ENCODE results near the gene PDE11A.

The PDE11A gene

DNA sequence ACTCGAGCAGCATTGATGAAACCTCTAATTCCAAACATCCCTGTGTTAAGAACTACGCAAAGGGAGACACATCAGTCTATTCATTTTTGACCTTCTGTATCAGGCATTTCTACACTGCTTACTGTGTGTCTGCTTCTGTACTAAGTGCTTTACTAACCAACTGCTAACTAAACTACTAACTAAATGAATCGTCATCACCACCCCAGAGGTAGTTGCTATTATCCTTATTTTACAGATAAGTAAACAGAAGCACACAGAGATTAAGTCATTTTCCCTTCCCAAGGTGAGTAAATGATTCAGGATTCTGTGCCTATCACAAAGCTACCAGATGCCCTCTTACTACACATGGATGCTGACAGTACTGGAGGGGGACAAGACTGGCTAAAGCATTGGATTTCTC lies 395.9 kb downstream of the PDE11A start:
- no peak overlapping the region for H3K4me3 ChIP-seq (ENCODE audit: low read depth, low read length)
- TF ChIP-seq, protein P1, sequence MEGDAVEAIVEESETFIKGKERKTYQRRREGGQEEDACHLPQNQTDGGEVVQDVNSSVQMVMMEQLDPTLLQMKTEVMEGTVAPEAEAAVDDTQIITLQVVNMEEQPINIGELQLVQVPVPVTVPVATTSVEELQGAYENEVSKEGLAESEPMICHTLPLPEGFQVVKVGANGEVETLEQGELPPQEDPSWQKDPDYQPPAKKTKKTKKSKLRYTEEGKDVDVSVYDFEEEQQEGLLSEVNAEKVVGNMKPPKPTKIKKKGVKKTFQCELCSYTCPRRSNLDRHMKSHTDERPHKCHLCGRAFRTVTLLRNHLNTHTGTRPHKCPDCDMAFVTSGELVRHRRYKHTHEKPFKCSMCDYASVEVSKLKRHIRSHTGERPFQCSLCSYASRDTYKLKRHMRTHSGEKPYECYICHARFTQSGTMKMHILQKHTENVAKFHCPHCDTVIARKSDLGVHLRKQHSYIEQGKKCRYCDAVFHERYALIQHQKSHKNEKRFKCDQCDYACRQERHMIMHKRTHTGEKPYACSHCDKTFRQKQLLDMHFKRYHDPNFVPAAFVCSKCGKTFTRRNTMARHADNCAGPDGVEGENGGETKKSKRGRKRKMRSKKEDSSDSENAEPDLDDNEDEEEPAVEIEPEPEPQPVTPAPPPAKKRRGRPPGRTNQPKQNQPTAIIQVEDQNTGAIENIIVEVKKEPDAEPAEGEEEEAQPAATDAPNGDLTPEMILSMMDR (conservative IDR thresholded peaks at IDR 0.05; ENCODE audit: low read depth, low read length), result no peak

DNA sequence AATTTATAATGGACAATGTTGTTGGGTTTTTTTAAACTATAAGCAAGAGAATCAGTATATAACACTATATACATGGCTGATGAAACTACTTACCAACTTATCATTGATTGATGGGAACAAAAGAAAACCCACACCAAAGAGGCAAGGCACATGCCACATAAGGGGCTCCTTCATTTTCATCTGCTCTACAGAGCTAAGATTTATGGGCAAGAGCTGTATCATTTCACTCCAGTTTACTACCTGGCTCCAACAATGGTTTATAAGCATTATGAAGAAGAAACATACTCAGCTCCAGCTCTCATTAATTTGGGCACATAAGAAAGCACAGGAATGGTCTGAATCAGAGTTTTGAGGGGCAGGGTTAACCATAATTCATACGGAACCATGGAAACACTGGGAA lies 396.8 kb downstream of the PDE11A start:
- no peak for DNase-seq (ENCODE audit: low read depth)
- TF ChIP-seq, protein P1 (conservative IDR thresholded peaks at IDR 0.05; ENCODE audit: low read depth, low read length), result no peak
- no peak overlapping the region for H3K4me3 ChIP-seq (ENCODE audit: low read depth, low read length)

More for the DNA sequence above, 395.9 kb downstream of the PDE11A start:
- DNase-seq (ENCODE audit: low read depth), result no peak

DNA sequence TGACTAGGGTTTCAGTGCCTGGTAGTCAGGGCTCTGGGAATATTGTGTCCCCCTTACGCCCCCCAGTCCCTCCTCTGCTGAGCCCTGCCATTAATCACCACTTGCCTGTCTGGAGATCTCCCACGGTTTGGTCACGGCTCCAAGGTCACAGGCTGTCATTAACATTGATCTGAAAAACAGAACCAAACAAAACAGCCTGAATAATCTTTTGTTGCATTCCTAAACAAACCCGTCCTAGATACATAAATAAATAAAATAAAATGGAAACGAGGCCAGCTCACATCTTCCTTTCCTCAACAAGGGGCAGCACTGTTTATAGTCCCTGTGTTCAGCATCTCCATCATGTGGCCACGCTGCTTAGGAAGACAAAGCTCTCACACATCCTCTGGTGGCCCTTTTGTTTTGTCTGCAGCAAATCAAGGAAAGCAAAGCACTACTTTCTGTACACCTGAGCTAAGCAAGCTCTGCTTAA lies 397.2 kb downstream of the PDE11A start:
- TF ChIP-seq, protein P1 (conservative IDR thresholded peaks at IDR 0.05; ENCODE audit: low read depth, low read length), result no peak
- no peak for DNase-seq (ENCODE audit: low read depth)
- H3K4me3 ChIP-seq (ENCODE audit: low read depth, low read length), result no peak overlapping the region

DNA sequence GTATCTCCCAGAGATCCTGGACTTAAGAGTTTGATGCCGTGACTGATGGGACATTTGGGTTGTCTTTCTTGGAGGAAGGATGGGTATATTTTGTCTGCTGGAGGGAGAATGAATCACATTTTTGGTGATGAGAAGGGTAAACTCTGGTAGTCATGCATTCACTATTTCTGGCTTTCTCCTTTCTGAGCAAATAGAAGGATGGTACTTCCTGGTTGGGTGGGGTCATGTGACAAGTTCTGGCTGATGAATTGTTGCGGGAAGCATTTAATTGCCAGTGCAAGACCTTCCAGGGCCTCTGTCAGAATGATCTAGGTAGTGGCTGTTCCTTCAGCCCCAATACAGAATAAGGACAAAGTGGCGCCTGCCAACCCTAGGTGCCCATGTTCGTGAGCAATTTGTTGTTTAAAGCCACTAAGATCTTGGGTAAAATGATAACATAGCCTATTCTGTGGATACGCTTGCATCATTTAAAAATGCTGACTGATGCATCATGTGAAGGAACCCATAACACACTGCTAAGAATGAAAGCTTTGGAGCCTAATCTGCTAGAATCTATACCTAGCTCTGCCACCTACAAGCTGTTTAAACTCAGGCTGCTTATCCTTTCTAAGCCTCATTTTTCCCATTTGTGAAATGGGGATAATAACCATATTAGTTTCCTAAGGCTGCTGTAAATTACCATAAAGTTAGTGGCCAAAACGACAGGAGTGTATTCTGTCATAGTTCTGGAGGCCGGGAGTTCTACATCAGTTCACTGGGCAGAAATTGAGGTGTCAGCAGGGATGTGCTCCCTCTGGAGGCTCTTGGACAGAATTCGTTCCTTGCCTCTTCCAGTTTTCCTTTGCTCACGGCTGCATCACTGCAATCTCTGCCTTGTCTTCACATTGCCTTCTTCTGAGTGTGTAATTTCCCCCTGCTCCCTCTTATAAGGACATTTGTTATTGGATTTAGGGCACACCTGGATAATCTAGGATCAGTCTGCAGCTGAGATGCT lies 398.7 kb downstream of the PDE11A start:
- no peak overlapping the region for H3K4me3 ChIP-seq (ENCODE audit: low read depth, low read length)
- TF ChIP-seq, protein P1 (conservative IDR thresholded peaks at IDR 0.05; ENCODE audit: low read depth, low read length), result peak; percentile 44
- peak; percentile 9 for DNase-seq (ENCODE audit: low read depth)

DNA sequence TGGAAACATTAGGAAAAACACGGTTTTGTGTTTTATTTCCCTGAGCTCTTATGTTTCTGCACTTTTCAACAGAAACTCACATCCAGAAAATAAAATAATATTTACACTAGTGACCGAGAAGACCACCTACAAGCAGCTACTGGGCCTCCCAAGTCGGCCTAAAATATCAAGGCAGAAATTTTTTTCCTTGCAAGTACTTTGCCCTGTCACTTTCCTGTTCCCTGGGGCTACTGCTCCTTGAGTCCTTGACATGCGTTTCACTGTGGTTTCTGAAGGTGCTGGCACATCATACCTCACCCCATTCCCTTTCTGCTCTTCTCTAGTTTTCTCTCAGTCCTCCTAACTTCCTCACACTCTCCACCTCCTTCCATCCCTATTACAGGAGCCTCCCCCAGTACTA lies 400.9 kb downstream of the PDE11A start:
- DNase-seq (ENCODE audit: low read depth), result no peak
- H3K4me3 ChIP-seq (ENCODE audit: low read depth, low read length), result no peak overlapping the region
- TF ChIP-seq, protein P1 (conservative IDR thresholded peaks at IDR 0.05; ENCODE audit: low read depth, low read length), result no peak

DNA sequence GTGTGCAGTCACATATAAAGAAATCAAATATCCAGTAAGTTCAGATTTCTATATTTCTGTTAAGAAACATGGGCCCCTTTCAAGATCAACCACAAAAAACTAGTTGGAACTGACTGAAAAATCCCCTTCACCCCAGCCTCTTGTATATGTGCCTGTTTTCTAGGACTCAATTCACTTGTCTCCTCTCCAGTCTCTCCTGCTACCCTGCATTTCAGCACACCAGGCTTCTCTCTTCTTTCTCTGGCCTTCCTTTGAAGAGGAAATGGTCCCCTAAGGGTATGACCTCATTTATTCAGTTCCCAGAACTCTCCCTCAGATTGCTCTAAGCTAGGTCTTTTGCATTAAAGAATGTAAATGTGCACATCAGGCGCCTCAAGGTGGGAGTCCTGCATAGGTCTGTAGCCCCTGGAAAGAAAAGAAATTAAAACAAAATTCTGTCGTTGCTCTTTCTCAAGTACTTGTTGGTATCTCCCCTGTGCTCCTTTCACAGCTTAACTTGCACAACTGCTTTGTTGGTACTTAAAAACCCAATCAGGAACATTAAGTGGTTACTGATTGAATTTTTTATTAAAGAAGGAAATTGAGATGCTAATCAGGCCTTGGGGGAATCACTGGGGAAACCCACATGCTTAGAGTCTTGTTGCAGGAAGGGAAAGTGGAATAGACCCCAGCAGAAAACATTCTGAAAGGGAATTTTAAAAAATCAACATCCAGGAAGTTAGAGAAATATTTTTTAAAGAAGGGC lies 401.6 kb downstream of the PDE11A start:
- TF ChIP-seq, protein P1 (conservative IDR thresholded peaks at IDR 0.05; ENCODE audit: low read depth, low read length), result no peak
- no peak overlapping the region for H3K4me3 ChIP-seq (ENCODE audit: low read depth, low read length)
- DNase-seq (ENCODE audit: low read depth), result no peak

All from choroid plexus epithelial cell (primary cell).